GM21447 (cell line): Measurements from ENCODE around the gene TPD52L1.

ENCODE experiments used
- ATAC-seq: cut with Tn5 transposase; IDR thresholded peaks from one replicate; pipeline ENCODE4 v1.9.1; 2021; ENCODE audit not compliant: unreplicated experiment

Gene TPD52L1

DNA sequence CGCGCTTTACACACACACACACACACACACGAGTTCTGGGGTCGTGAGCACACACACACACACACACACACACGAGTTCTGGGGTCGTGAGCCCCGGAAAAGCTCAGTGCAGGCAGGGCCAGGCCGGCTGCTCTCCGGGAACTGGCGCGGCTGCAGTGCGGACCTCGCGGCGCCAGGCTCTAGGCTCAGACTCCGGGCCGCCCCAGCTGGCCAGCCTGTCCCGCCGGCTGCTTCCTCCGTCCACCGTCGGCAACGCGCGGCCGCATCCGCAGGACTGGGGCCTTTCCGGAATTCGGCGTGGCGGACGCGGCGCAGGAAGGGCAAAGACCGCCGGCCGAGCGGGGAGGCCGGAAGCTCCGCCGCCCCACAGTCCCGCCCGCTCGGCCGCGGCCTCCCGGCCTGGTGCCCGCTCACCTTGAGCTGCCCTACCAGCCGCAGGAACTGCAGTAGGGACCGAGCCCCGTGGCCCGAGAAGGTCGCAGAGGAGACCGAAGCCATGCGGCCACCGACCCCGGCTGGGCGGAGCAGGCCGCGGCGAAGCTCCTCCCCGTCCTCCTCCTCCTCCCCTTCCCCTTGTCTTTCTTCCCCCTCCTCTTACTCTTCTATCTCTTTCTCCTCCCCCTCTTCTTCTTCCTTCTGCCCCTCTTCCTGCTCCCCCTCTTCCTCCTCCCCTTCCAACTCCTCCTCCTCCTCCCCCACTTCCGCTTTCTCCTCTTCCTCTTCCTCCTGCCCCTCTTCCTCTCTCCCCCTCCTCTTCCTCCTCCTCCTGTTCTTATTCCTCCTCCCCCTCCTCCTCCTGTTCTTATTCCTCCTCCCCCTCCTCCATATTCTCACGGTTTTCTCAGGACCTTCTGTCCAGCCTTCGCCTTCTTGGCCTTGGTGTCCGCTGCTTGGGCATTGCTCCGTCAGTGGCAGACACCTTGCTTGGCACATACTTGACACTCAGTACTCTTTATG is 148.1 kb downstream of the TPD52L1 start, which contains the start of gene HDDC2:
HDDC2 (minus strand) TSS at position 533 of the 957 bp plus-strand sequence; CDS start at position 498, 35 bp downstream.
- ATAC-seq = peak; percentile 80

- no peak for ATAC-seq
These were observed 149.4 kb downstream of the TPD52L1 start for GRCh38 chr6:125302840-125303511.

GRCh38 chr6:125303512-125303854 is 149.9 kb downstream of the TPD52L1 start:
- ATAC-seq = no peak

DNA sequence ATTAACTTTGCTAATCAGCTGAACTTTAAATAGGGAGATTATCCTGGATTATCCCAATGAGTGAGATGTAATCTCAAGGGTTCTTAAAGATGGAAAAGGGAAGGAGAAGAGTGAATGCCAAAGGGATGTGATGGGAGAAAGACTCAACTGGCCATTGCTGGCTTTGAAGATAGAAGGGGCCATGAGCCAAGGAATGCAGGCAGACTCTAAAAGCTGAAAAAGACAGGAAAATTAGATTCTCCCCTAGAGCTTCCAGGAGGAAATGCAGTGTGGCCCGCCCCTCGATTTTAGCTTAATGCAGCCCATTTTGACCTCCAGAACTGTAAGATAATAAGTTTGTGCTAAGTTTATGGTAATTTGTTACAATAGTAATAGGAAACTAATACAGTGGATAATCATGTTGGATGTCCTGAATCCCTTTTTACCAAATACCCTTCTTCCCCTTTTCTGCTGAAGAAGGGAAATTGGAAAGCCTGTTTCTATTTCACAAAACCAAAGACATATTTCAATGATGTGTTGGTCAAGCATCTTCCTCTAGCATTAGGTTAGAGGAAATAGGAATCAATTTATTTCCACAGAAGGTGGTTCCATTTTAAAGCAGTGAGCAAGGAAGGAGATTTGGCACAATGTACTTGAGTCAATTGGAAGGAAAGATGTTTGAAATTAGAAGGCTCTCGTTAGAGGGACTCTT is 151.5 kb downstream of the TPD52L1 start:
- no peak for ATAC-seq

- ATAC-seq = no peak
These were observed 153.2 kb downstream of the TPD52L1 start for GRCh38 chr6:125306756-125307149.

DNA sequence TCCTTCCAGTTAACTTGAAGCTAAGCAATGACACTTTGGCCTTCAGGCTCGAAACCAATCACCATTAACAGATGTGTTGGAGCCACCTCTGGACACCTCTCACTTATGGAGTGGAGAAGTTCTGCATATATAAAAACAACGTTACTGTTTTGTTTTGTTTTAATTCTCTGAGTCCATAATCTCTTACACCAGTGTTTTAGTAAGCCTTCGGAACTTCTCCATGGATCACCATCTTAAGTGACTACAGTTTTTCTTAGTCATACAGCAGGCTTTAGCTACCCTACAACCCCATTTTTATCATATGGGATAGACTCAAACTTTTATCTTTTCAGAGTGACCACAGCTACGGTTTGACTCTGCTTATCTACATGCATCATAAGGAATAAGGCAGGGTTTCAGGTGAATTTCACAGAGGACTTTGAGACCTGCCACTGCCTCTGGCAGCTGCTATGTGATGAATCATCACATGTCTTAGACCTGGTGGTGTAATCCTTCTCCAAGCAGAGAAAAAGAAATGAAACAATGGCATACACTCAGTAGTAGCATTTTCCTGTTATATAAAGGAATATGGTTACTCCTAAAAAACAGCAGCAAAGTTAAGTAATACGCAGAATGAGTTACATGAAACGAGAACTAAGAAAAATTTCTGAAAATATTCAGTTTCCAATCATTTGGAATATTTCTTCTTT is 153.7 kb downstream of the TPD52L1 start:
- ATAC-seq = no peak

DNA sequence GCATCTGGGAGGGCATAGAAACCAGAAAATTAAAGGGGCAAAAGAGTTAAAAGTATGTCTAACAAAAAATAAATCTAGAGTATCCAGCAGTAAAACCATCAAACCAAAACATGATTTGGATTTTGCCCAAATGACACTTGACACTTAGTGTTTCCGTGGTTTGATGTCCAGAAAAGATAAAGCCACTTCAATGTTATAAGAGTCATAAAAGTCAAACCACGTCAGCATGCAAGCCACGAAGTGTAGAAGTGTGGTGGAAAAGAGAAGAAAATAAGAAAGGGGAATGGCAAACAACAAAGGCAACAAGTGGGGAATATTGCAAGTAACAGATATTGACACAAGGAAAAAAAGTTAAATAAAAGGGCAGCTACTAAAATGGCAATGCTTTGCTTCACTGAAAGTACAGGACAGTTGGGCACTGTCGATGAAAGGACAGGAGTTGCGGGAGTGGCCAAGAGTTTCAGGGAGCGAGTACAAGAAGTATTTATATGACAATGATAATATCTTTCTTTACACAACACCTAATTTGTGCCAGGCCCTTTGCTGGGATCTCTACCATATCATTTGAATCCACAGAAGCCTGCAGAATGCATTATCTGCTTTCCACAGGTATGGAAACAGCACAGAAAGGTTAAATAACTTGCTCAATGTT is 154.5 kb downstream of the TPD52L1 start:
- ATAC-seq = no peak

DNA sequence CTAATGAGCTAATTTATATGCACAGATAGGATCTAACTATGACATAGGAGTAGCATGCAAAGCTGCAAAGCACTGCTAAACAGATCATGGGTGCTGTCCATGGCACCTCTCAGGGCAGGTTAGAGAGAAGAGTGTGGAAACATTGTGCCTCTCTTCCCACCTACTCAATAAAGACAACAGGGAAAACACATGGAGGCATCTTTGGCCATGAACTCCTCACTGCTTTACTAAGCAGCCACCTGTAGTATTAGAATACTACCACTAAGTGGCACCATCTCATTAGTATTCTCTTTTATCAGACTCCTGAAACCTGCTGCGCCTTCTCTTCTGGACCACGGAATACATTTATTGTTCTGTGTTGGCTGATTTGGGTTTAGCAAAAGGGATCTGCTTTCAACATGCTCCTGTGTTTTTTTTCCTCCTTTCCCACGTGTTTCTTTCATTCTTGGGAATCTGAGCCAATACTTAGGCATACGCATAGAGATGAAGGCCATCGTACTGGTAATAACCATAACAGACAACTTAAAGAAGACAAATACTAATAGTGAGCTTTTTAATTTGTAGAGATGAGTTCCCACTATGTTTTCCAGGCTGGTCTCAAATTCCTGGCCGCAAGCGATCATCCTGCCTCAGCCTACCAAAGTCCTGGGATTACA is 157.5 kb downstream of the TPD52L1 start:
- ATAC-seq = peak; percentile 72

DNA sequence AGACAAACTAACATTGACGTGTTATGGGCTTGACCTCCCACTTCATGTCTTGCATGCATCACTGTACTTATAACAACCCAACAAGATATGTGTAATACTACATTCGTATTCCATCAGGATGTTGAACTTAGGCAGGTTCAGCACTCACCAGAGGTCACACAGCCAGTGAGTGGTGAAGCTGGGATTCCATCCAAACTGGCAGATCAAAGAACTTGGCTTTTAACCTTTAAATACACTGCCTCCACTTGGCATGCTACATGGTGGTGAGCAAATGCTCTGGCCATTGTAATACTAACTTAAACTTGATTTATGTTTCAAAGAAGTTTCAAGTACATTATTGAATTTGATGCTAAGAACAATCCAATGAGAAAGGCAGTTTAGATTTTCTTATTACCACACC is 158.9 kb downstream of the TPD52L1 start:
- ATAC-seq = no peak

- ATAC-seq = no peak
These were observed 159.4 kb downstream of the TPD52L1 start for GRCh38 chr6:125312950-125313349.
